ENCODE data around the gene PTPRZ1. TPM values are rescaled to one million over a fixed set of nuclear protein-coding genes. Genes with fewer than 3 reads are reported as not detected.

Gene PTPRZ1
- total and polyA plus RNA-seq, 8 donors: 0.60 to 2.5 (median 0.98) TPM

GRCh38 chr7:122072272-122072671 lies 199.3 kb downstream of the PTPRZ1 start:
- ATAC-seq: no peak
- peaks cover 0 to 2% (median under 1%) of the 10 kb centered on the region in 3 donors for H3K36me3 ChIP-seq
- no peaks in the 10 kb centered on the region for H3K9me3 ChIP-seq
- no peak overlapping the region for H3K27ac ChIP-seq
- H3K27me3 ChIP-seq: no peaks in the 10 kb centered on the region
- no peak for FAIRE-seq
- no peaks in the 10 kb centered on the region for H3K4me1 ChIP-seq
- intact Hi-C loops (cut with DNase I): no loop called here
- TF ChIP-seq, protein P1, sequence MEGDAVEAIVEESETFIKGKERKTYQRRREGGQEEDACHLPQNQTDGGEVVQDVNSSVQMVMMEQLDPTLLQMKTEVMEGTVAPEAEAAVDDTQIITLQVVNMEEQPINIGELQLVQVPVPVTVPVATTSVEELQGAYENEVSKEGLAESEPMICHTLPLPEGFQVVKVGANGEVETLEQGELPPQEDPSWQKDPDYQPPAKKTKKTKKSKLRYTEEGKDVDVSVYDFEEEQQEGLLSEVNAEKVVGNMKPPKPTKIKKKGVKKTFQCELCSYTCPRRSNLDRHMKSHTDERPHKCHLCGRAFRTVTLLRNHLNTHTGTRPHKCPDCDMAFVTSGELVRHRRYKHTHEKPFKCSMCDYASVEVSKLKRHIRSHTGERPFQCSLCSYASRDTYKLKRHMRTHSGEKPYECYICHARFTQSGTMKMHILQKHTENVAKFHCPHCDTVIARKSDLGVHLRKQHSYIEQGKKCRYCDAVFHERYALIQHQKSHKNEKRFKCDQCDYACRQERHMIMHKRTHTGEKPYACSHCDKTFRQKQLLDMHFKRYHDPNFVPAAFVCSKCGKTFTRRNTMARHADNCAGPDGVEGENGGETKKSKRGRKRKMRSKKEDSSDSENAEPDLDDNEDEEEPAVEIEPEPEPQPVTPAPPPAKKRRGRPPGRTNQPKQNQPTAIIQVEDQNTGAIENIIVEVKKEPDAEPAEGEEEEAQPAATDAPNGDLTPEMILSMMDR (IDR thresholded peaks at IDR 0.05): no peak
- no peak overlapping the region for H3K4me3 ChIP-seq
- 88 to 95% methylated on average over 2 of the region's 2 CpGs for WGBS, 2 donors
- no peak for DNase-seq

DNA sequence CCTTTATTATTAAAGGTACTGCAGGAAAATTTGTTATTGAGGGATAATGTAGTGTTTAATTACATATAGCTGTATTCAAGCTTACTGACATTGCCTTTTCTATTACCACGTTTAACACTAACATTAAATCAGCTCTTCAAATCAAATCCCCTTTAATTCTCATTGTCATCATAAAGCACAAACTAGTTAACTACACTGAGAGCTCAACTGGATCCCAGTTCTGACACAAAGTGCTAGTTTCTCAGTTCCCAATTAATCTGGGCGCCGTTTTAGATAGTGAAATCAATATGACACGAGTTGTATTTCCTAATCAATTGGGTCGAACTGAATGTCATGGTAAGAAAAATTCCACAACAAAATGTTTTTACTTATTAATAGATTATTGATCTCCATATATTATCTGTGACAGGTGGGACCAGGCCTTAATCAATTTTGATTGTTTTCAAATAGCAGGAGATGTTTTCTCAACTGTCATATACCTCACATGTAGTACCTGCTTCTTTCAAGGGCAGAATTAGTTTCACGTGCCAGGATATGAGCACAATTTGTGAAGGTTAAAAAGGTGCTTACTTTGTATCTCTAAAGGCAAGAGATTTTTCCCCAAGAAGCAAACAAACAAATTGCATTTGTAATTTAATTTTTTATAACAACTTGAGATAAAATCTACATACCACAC lies 200.1 kb downstream of the PTPRZ1 start:
- TF ChIP-seq, protein P1 (IDR thresholded peaks at IDR 0.05): no peak
- intact Hi-C loops (cut with DNase I): no loop called here
- H3K4me3 ChIP-seq: no peak overlapping the region
- DNase-seq (no peak), ATAC-seq (no peak), FAIRE-seq (no peak)
- no peak overlapping the region for H3K27ac ChIP-seq
- H3K4me1 ChIP-seq: no peaks in the 10 kb centered on the region
- no peaks in the 10 kb centered on the region for H3K9me3 ChIP-seq
- peaks cover 0 to 10% (median 6%) of the 10 kb centered on the region in 3 donors for H3K36me3 ChIP-seq
- 44% methylated on average over 6 of the region's 6 CpGs for WGBS, 2 donors
- no peaks in the 10 kb centered on the region for H3K27me3 ChIP-seq

- DNase-seq: no peak
- H3K9me3 ChIP-seq: no peaks in the 10 kb centered on the region
- FAIRE-seq: no peak
- TF ChIP-seq, protein P1 (IDR thresholded peaks at IDR 0.05): no peak
- H3K4me1 ChIP-seq: no peaks in the 10 kb centered on the region
- intact Hi-C loops (cut with DNase I): no loop called here
- H3K4me3 ChIP-seq: no peak overlapping the region
- no peaks in the 10 kb centered on the region for H3K27me3 ChIP-seq
- H3K36me3 ChIP-seq: peaks cover 0 to 15% (median 6%) of the 10 kb centered on the region in 3 donors
- H3K27ac ChIP-seq: no peak overlapping the region
- WGBS, 2 donors: 65 to 72% methylated on average over 3 of the region's 3 CpGs
- ATAC-seq: no peak
Measured at GRCh38 chr7:122073635-122074034, 200.7 kb downstream of the PTPRZ1 start.

DNA sequence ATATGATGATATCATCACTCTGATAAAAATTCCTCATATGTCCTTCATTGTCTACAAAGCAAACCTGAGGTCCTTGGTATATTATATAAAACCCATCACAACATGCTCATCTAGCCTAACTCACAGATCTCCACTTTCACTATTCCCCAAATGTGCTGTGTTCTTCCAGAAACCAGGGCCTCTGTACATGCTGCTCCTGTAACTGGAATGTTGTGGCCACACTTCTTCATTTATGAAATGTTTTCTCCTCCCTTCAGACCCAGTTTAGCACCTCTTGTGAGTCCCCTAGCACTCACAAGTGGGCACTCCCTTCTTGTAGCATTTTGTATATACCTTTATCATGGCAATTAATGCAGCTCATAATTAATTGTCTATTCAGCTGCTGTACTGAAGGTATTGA lies 209.2 kb downstream of the PTPRZ1 start:
- FAIRE-seq (no peak), DNase-seq (no peak), ATAC-seq (no peak)
- TF ChIP-seq, protein P1 (IDR thresholded peaks at IDR 0.05): no peak
- H3K27me3 ChIP-seq: no peaks in the 10 kb centered on the region
- intact Hi-C loops (cut with DNase I): no loop called here
- H3K36me3 ChIP-seq: peaks cover 0 to 31% (median 6%) of the 10 kb centered on the region in 3 donors
- no peaks in the 10 kb centered on the region for H3K4me1 ChIP-seq
- no peak overlapping the region for H3K4me3 ChIP-seq
- no peaks in the 10 kb centered on the region for H3K9me3 ChIP-seq
- H3K27ac ChIP-seq: no peak overlapping the region

- WGBS, 2 donors: 91 to 96% methylated on average over 2 of the region's 2 CpGs
- no peak for FAIRE-seq
- H3K27ac ChIP-seq: no peak overlapping the region
Measured at GRCh38 chr7:122082670-122083069, 209.7 kb downstream of the PTPRZ1 start.

More at GRCh38 chr7:122082670-122083069, 209.7 kb downstream of the PTPRZ1 start:
- ATAC-seq (no peak), DNase-seq (no peak)
- Histone ChIP-seq H3K4me3 (no peak overlapping the region), H3K4me1 (no peaks in the 10 kb centered on the region), H3K9me3 (no peaks in the 10 kb centered on the region), H3K36me3 (peaks cover 0 to 26% (median 1%) of the 10 kb centered on the region in 3 donors), H3K27me3 (no peaks in the 10 kb centered on the region)
- intact Hi-C loops (cut with DNase I): no loop called here
- TF ChIP-seq, protein P1 (IDR thresholded peaks at IDR 0.05): no peak

Data from pancreas (tissue), 10 donors.